Left ventricle myocardium inferior (tissue), 1 donor: Measurements from ENCODE around the gene PADI3. TPM values are rescaled to one million over a fixed set of nuclear protein-coding genes. Genes with fewer than 3 reads are reported as not detected.
"Not testable (repeated sequence)": the region's sequence is repeated elsewhere in the genome, so short reads cannot be mapped to it uniquely, and the experiment has no call there.

Source experiments
- DNase-seq: peaks from one replicate; pipeline ENCODE4 v3.0.0-alpha.2; 2020
- H3K27ac ChIP-seq: fragments of 200-600 bp; replicated peaks from 2 replicates; pipeline ENCODE4 v1.8.0; 2021
- H3K27me3 ChIP-seq: fragments of 200-600 bp; 2 replicates; pipeline ENCODE4 v1.8.0; 2021; ENCODE audit warnings: low read depth
- H3K36me3 ChIP-seq: fragments of 200-600 bp; 2 replicates; pipeline ENCODE4 v1.8.0; 2021
- H3K4me1 ChIP-seq: fragments of 200-600 bp; 2 replicates; pipeline ENCODE4 v1.8.0; 2021
- H3K4me3 ChIP-seq: fragments of 200-600 bp; 2 replicates; pipeline ENCODE4 v1.8.0; 2021; ENCODE audit warnings: mild to moderate bottlenecking, moderate library complexity
- H3K9me3 ChIP-seq: fragments of 200-600 bp; replicated peaks from 2 replicates; pipeline ENCODE4 v1.8.0; 2021
- CTCF ChIP-seq: fragments of 200-600 bp; IDR thresholded peaks from 2 replicates; pipeline ENCODE4 v1.8.0; 2021; ENCODE audit warnings: antibody characterized with exemption, mild to moderate bottlenecking, borderline replicate concordance
- intact Hi-C: fragments of 100-400 bp; cut with micrococcal nuclease; formaldehyde crosslinking; loops from one replicate; pipeline ENCODE4 v1.11.0; 2022
- total RNA-seq: library from RNA; stranded (reverse); fragmentation: NEBNext Ultra II Directional; extraction: Animal tissue kit (Norgen Biotek cat#: 25700); gene quantifications from one replicate; pipeline ENCODE4 v1.2.1, GENCODE V29; 2021
- donor health status: DM: no; HTN: yes; CAD: no; lungs with severe emphysema.

PADI3 gene
- total RNA-seq, 1 donor from 2014 or later, result not detected

GRCh38 chr1:17236779-17237560 is 11.9 kb upstream of the PADI3 start:
- Histone ChIP-seq H3K27ac (no peak overlapping the region), H3K36me3 (no peaks in the 10 kb centered on the region), H3K4me1 (no peaks in the 10 kb centered on the region), H3K4me3 (no peak overlapping the region), H3K9me3 (no peaks in the 10 kb centered on the region), H3K27me3 (peaks cover 71% of the 10 kb centered on the region)
- DNase-seq, result peak; percentile 82
- TF ChIP-seq CTCF, result peak; percentile 86
- intact Hi-C loops, result loop anchor here (2.0 to 10.0 kb wide), 3 partner anchors 110 to 282 kb away; no protein-coding TSS in a partner anchor

GRCh38 chr1:17237561-17237903 is 11.4 kb upstream of the PADI3 start:
- peaks cover 71% of the 10 kb centered on the region for H3K27me3 ChIP-seq
- no peaks in the 10 kb centered on the region for H3K9me3 ChIP-seq
- no peaks in the 10 kb centered on the region for H3K4me1 ChIP-seq
- H3K27ac ChIP-seq, result no peak overlapping the region
- intact Hi-C loops, result loop anchor here (2.0 to 10.0 kb wide), 3 partner anchors 110 to 283 kb away; no protein-coding TSS in a partner anchor
- H3K36me3 ChIP-seq, result no peaks in the 10 kb centered on the region
- no peak for TF ChIP-seq CTCF
- no peak overlapping the region for H3K4me3 ChIP-seq
- no peak for DNase-seq

GRCh38 chr1:17239420-17239819 is 9.5 kb upstream of the PADI3 start:
- intact Hi-C loops, result loop anchor here (5.0 to 10.0 kb wide), 2 partner anchors 112 to 285 kb away; no protein-coding TSS in a partner anchor

GRCh38 chr1:17241011-17241779 is 7.7 kb upstream of the PADI3 start:
- H3K36me3 ChIP-seq, H3K9me3 ChIP-seq, H3K4me1 ChIP-seq, DNase-seq, H3K27ac ChIP-seq, intact Hi-C loops, H3K4me3 ChIP-seq: not testable (repeated sequence)
- peaks cover 74% of the 10 kb centered on the region for H3K27me3 ChIP-seq

More at GRCh38 chr1:17239420-17239819, 9.5 kb upstream of the PADI3 start:
- no peak for DNase-seq
- no peaks in the 10 kb centered on the region for H3K4me1 ChIP-seq
- H3K4me3 ChIP-seq, result no peak overlapping the region
- no peaks in the 10 kb centered on the region for H3K36me3 ChIP-seq
- H3K27me3 ChIP-seq, result peaks cover 71% of the 10 kb centered on the region
- TF ChIP-seq CTCF, result no peak
- H3K27ac ChIP-seq, result no peak overlapping the region
- H3K9me3 ChIP-seq, result no peaks in the 10 kb centered on the region

- H3K4me1 ChIP-seq, H3K4me3 ChIP-seq, H3K27ac ChIP-seq, H3K36me3 ChIP-seq, DNase-seq, H3K9me3 ChIP-seq, intact Hi-C loops: not testable (repeated sequence)
- H3K27me3 ChIP-seq, result peaks cover 74% of the 10 kb centered on the region
Measured at GRCh38 chr1:17241780-17242074, 7.2 kb upstream of the PADI3 start.

- peaks cover 87% of the 10 kb centered on the region for H3K27me3 ChIP-seq
- H3K4me3 ChIP-seq, result no peak overlapping the region
- no peak overlapping the region for H3K27ac ChIP-seq
- intact Hi-C loops, result no loop called here
- no peaks in the 10 kb centered on the region for H3K9me3 ChIP-seq
- no peaks in the 10 kb centered on the region for H3K36me3 ChIP-seq
- no peak for DNase-seq
- no peak for TF ChIP-seq CTCF
- no peaks in the 10 kb centered on the region for H3K4me1 ChIP-seq
Measured at GRCh38 chr1:17243274-17243673, 5.6 kb upstream of the PADI3 start.
